GM19238 (cell line): ENCODE results near the gene PTK7.
A peak's percentile ranks its signal among the peaks of the same experiment; 100 is the strongest.
"Not testable (repeated sequence)": the region's sequence is repeated elsewhere in the genome, so short reads cannot be mapped to it uniquely, and the experiment has no call there.

ENCODE experiments used
- DNase-seq: peaks from one replicate; pipeline ENCODE4 v3.0.0; 2011; ENCODE audit warnings: low spot score; ENCODE audit not compliant: insufficient read length

PTK7 gene

GRCh38 chr6:43117466-43117865 lies 41.4 kb downstream of the PTK7 start:
- DNase-seq = not testable (repeated sequence)

- DNase-seq = no peak
Measured at GRCh38 chr6:43119482-43119881, 43.4 kb downstream of the PTK7 start.

GRCh38 chr6:43120101-43120763 lies 44.1 kb downstream of the PTK7 start:
- DNase-seq = no peak

- no peak for DNase-seq
Measured at GRCh38 chr6:43120944-43121913, 45.1 kb downstream of the PTK7 start.

GRCh38 chr6:43122146-43122545 lies 46.0 kb downstream of the PTK7 start:
- no peak for DNase-seq

GRCh38 chr6:43123461-43124314 lies 47.6 kb downstream of the PTK7 start:
- DNase-seq = no peak

GRCh38 chr6:43124481-43124880 lies 48.4 kb downstream of the PTK7 start:
- no peak for DNase-seq

GRCh38 chr6:43125119-43125518 lies 49.0 kb downstream of the PTK7 start:
- DNase-seq = no peak

GRCh38 chr6:43125555-43125954 lies 49.4 kb downstream of the PTK7 start:
- DNase-seq = no peak

GRCh38 chr6:43127180-43127579 lies 51.1 kb downstream of the PTK7 start:
- no peak for DNase-seq

- no peak for DNase-seq
Measured at GRCh38 chr6:43127877-43128276, 51.8 kb downstream of the PTK7 start.

- no peak for DNase-seq
Measured at GRCh38 chr6:43128926-43129325, 52.8 kb downstream of the PTK7 start.

GRCh38 chr6:43129434-43130194 lies 53.5 kb downstream of the PTK7 start:
- no peak for DNase-seq

- DNase-seq = no peak
Measured at GRCh38 chr6:43130429-43130828, 54.3 kb downstream of the PTK7 start.

GRCh38 chr6:43131379-43131778 lies 55.3 kb downstream of the PTK7 start:
- not testable (repeated sequence) for DNase-seq

- DNase-seq = no peak
Measured at GRCh38 chr6:43138267-43138666, 62.2 kb downstream of the PTK7 start.

- DNase-seq = not testable (repeated sequence)
Measured at GRCh38 chr6:43139973-43140372, 63.9 kb downstream of the PTK7 start.

- DNase-seq = no peak
Measured at GRCh38 chr6:43141644-43142043, 65.5 kb downstream of the PTK7 start.

- DNase-seq = no peak
Measured at GRCh38 chr6:43142101-43142500, 66.0 kb downstream of the PTK7 start.

- peak; percentile 91 for DNase-seq
Measured at GRCh38 chr6:43143235-43144128, 67.4 kb downstream of the PTK7 start.
